ENCODE measurements around the gene ALK.

ALK gene

DNA sequence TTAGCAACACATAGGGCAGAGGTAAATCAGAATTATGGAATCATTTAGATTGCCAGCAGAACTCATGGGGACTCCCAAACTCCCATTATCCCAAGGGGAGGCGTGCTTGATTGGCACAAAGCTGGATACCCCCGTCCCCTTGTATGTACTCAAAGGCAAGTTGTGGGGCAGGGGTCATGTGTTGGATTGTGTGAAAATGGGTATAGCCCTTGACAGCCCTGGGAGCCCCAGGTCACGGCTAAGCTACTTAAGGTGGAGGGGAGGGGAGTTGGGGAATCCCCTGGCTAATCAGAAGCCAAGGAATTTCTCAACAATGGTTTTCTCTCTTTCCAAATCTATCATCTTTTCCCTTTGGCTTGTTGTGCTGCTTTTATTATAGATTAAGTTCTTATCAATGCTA is 773.4 kb downstream of the ALK start:
- Histone ChIP-seq H3K4me3 (ENCODE audit: insufficient read depth, low read depth, low read length, poor library complexity, severe bottlenecking) (no peak overlapping the region), H3K36me3 (ENCODE audit: control insufficient read depth, insufficient read depth, low read length) (peaks cover 48% of the 10 kb centered on the region), H3K9me3 (ENCODE audit: control insufficient read depth, low read length) (no peaks in the 10 kb centered on the region), H3K27me3 (replicated peaks; ENCODE audit: control insufficient read depth, insufficient read depth, low read length, poor library complexity, severe bottlenecking) (no peaks in the 10 kb centered on the region), H3K4me1 (ENCODE audit: control insufficient read depth, insufficient read depth, low read length, poor library complexity, severe bottlenecking) (no peaks in the 10 kb centered on the region), H3K27ac (ENCODE audit: insufficient read depth, low read length, poor library complexity, severe bottlenecking) (no peak overlapping the region)
- DNase-seq = no peak

DNA sequence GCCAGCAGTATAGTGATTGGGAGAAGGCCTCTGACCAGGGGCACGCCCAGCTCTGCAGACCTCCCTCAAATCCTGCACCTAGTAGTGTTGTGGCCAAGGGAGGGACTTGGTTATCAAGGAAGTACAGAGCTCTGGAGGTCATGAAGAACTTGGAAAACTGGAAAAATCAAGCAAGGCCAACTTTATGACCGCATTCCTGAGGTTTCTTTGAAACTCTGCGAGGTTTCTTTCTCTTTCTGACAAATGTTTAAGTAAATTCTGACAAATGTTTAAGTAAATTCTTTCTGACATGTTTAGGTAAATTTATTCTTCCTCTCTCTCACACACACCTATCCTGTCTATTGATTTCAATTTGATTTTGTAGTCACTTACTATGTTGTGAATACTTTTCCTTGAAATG is 775.2 kb downstream of the ALK start:
- Histone ChIP-seq H3K27ac (ENCODE audit: insufficient read depth, low read length, poor library complexity, severe bottlenecking) (no peak overlapping the region), H3K27me3 (replicated peaks; ENCODE audit: control insufficient read depth, insufficient read depth, low read length, poor library complexity, severe bottlenecking) (no peaks in the 10 kb centered on the region), H3K36me3 (ENCODE audit: control insufficient read depth, insufficient read depth, low read length) (peaks cover 37% of the 10 kb centered on the region), H3K4me3 (ENCODE audit: insufficient read depth, low read depth, low read length, poor library complexity, severe bottlenecking) (no peak overlapping the region), H3K4me1 (ENCODE audit: control insufficient read depth, insufficient read depth, low read length, poor library complexity, severe bottlenecking) (no peaks in the 10 kb centered on the region), H3K9me3 (ENCODE audit: control insufficient read depth, low read length) (no peaks in the 10 kb centered on the region)
- no peak for DNase-seq

DNA sequence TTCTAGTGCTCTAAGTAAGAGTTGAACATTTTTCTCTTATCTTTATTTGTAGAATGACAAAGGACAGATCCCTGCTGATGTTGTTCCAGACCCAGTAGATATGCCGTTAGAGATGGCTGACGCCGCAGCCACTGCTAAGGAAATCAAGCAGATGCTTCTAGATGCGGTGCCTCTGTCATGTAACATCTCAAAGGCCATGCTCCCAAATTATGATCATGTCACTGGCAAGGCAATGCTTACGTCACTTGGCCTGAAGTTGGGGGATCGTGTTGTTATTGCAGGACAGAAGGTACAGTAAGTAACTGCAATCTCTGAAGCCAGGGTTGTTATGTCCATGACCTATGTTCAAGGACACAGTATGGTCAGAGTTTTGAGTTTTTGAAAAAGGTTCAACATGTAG is 777.7 kb downstream of the ALK start:
- DNase-seq = no peak
- Histone ChIP-seq H3K4me1 (ENCODE audit: control insufficient read depth, insufficient read depth, low read length, poor library complexity, severe bottlenecking) (no peaks in the 10 kb centered on the region), H3K9me3 (ENCODE audit: control insufficient read depth, low read length) (no peaks in the 10 kb centered on the region), H3K27ac (ENCODE audit: insufficient read depth, low read length, poor library complexity, severe bottlenecking) (no peak overlapping the region), H3K36me3 (ENCODE audit: control insufficient read depth, insufficient read depth, low read length) (peaks cover 30% of the 10 kb centered on the region), H3K4me3 (ENCODE audit: insufficient read depth, low read depth, low read length, poor library complexity, severe bottlenecking) (no peak overlapping the region), H3K27me3 (replicated peaks; ENCODE audit: control insufficient read depth, insufficient read depth, low read length, poor library complexity, severe bottlenecking) (no peaks in the 10 kb centered on the region)

All from effector memory CD4-positive, alpha-beta T cell (primary cell).